ENCODE results near the gene S100A9. TPM values are rescaled to one million over a fixed set of nuclear protein-coding genes. Genes with fewer than 3 reads are reported as not detected.

The S100A9 gene
- total and polyA plus RNA-seq, 4 donors, result 2.1 to 829 (median 10.4) TPM

DNA sequence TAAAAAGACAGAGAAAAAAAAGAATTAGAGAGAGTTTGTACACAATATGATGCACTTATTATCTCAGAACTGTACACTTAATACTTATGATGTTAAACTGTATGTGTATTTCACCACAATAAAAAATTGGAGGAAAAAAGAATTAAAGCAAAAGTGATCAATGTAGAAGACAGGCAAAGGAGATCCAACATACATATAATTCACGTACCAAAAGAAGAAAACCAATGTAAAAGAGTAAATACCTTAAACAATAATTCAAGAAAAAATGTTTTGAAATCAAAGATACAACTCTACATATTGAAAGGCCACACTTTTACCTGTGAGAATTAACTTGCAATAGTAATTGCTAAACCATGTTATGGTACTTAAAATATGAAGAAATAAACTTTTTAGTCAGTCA, 35.1 kb upstream of the S100A9 start:
- Histone ChIP-seq H3K9me3 (ENCODE audit: control insufficient read depth, insufficient read depth, low read length) (no peaks in the 10 kb centered on the region), H3K36me3 (ENCODE audit: control insufficient read depth, insufficient read depth, low read length) (no peaks in the 10 kb centered on the region), H3K27me3 (ENCODE audit: control insufficient read depth, insufficient read depth, low read length) (no peaks in the 10 kb centered on the region), H3K4me3 (ENCODE audit: low read depth, low read length) (no peak overlapping the region), H3K4me1 (ENCODE audit: control insufficient read depth, insufficient read depth, low read length) (no peaks in the 10 kb centered on the region), H3K27ac (ENCODE audit: low read depth, low read length) (no peak overlapping the region)
- no peak for DNase-seq (ENCODE audit: low read depth in 4 of 6, low spot score in 6 of 6)
- no CpG with 5 or more reads among the region's 1 CpG for WGBS (ENCODE audit: insufficient coverage)

DNA sequence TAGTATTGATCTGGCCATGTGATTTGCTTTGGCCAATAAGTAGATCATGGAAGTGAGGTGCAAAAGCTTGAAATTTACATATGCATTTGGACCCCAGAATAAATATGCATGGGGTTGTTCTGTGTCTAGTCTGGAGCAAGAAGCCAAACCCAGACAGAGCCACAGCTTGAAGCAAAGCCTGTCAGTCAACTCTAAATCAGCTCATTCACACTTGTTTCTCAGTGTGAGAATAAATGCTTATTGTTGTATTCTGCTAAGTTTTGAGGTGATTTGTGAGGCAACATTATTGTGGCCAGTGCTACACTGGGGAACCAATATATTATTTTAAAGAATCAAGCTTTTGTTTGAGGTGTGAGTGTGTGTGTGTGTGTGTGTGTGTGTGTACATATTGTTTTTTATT, 32.7 kb upstream of the S100A9 start:
- Histone ChIP-seq H3K4me1 (ENCODE audit: control insufficient read depth, insufficient read depth, low read length) (no peaks in the 10 kb centered on the region), H3K36me3 (ENCODE audit: control insufficient read depth, insufficient read depth, low read length) (no peaks in the 10 kb centered on the region), H3K4me3 (ENCODE audit: low read depth, low read length) (no peak overlapping the region), H3K27ac (ENCODE audit: low read depth, low read length) (no peak overlapping the region), H3K9me3 (ENCODE audit: control insufficient read depth, insufficient read depth, low read length) (no peaks in the 10 kb centered on the region), H3K27me3 (ENCODE audit: control insufficient read depth, insufficient read depth, low read length) (no peaks in the 10 kb centered on the region)
- peak in 1 of 6 donors; percentile 7 for DNase-seq (ENCODE audit: low read depth in 4 of 6, low spot score in 6 of 6)

DNA sequence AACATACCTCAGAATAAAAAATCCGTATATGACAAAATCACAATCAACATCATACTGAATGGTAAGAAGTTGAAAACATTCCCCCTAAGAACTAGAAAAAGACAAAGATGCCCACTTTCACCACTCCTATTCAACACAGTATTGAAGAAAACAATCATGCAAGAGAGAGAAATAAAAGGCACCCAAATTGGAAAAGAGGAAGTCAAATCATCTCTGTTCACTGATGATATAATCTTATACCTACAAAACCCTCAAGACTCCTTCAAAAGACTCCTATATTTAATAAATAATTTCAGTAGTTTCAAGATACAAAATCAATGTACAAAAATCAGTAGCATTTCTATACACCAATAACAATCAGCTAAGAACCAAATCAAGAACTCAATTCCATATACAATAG, 23.8 kb upstream of the S100A9 start:
- H3K36me3 ChIP-seq (ENCODE audit: control insufficient read depth, insufficient read depth, low read length), result no peaks in the 10 kb centered on the region
- no peaks in the 10 kb centered on the region for H3K27me3 ChIP-seq (ENCODE audit: control insufficient read depth, insufficient read depth, low read length)
- no peaks in the 10 kb centered on the region for H3K4me1 ChIP-seq (ENCODE audit: control insufficient read depth, insufficient read depth, low read length)
- no peak overlapping the region for H3K4me3 ChIP-seq (ENCODE audit: low read depth, low read length)
- DNase-seq (ENCODE audit: low read depth in 4 of 6, low spot score in 6 of 6), result no peak
- H3K9me3 ChIP-seq (ENCODE audit: control insufficient read depth, insufficient read depth, low read length), result no peaks in the 10 kb centered on the region
- no peak overlapping the region for H3K27ac ChIP-seq (ENCODE audit: low read depth, low read length)
- no CpG with 5 or more reads among the region's 1 CpG for whole genome bisulfite sequencing (ENCODE audit: insufficient coverage)

DNA sequence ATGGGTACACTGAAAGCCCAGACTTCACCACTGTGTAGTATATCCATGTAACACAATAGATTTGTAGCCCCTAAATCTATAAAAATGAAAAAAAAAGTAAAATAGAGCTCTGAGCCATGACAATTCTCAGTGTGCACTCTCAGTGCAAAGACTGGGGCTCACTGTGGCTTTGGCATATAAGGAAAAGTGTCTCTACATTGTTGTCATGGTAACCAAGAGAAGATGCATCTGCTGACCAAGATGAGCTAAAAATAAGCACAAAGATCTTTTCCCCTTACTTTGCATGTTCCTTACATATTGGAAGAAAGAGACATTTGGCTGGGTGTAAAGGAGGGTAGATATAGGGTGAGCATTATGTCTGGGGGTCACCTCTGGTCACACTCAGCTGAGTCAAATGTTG, 21.0 kb upstream of the S100A9 start:
- DNase-seq (ENCODE audit: low read depth in 4 of 6, low spot score in 6 of 6), result peak in 2 of 6 donors; percentile 62 to 72
- no peak overlapping the region for H3K27ac ChIP-seq (ENCODE audit: low read depth, low read length)
- no peaks in the 10 kb centered on the region for H3K4me1 ChIP-seq (ENCODE audit: control insufficient read depth, insufficient read depth, low read length)
- H3K9me3 ChIP-seq (ENCODE audit: control insufficient read depth, insufficient read depth, low read length), result no peaks in the 10 kb centered on the region
- no peaks in the 10 kb centered on the region for H3K27me3 ChIP-seq (ENCODE audit: control insufficient read depth, insufficient read depth, low read length)
- no peaks in the 10 kb centered on the region for H3K36me3 ChIP-seq (ENCODE audit: control insufficient read depth, insufficient read depth, low read length)
- no peak overlapping the region for H3K4me3 ChIP-seq (ENCODE audit: low read depth, low read length)

DNA sequence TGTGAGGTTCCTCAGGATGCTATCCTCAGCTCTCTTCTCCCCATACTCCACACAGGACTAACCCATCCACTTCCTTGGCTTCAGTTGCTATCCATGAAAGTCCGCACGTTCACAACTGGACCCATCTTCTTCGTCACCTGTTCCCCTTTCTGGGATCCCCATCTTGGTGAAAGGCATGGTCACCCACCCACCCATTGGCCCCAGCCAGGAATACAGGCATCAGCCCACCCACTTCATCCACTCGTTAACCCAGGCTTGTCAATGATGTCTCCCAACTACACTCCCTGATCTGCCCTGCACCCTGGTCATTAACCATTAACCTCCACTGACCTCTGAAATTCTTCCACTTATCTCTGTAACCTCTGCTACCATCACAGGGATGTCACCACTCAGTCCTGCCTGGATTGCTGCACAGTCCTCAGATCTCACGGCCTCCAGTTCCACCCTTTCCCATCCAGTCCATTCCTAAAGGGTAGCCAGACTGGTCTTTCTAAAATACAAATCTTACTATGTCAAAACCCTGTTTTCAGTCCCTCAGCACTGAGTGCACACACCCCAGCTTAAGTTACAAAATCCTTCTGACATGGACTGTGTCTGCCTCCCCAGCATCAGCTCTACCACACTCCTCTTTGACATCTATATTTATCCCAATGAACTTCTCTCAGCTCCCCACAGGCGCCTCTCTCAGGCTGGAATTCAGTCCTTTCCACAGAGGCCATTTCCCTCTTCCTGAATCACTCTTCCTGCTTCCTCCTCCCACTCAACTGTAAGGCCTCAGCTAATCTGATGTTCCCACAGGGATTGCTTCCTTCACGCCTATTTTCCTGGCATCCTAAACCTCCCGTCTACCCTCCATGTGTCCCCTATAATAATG, 19.4 kb upstream of the S100A9 start:
- WGBS (ENCODE audit: insufficient coverage), result 67% methylated on average over 8 of the region's 8 CpGs

DNA sequence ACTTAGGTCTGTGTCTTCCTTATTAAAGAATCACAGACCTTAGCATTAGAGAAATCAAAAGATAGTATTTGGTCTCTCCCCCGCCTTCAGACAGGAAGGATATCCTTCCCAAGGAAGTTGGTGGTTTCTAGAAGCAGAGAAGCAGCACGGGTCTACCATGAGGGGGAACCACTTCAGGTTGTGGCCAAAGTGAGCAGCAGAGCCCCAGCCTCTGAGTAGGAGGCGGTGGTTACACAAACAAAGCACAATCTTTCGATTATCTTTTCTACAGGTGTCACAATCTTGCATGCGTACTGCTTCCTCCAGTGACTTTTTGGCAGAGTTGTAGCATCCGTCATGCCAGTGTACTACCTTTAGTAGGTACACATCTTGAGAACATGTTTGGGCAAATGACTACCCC, 17.9 kb upstream of the S100A9 start:
- 87% methylated on average over 5 of the region's 6 CpGs for WGBS (ENCODE audit: insufficient coverage)
- Histone ChIP-seq H3K4me3 (ENCODE audit: low read depth, low read length) (no peak overlapping the region), H3K36me3 (ENCODE audit: control insufficient read depth, insufficient read depth, low read length) (no peaks in the 10 kb centered on the region)

More for the DNA sequence above, 19.4 kb upstream of the S100A9 start:
- Histone ChIP-seq H3K9me3 (ENCODE audit: control insufficient read depth, insufficient read depth, low read length) (no peaks in the 10 kb centered on the region), H3K4me1 (ENCODE audit: control insufficient read depth, insufficient read depth, low read length) (no peaks in the 10 kb centered on the region), H3K36me3 (ENCODE audit: control insufficient read depth, insufficient read depth, low read length) (no peaks in the 10 kb centered on the region), H3K4me3 (ENCODE audit: low read depth, low read length) (no peak overlapping the region), H3K27me3 (ENCODE audit: control insufficient read depth, insufficient read depth, low read length) (no peaks in the 10 kb centered on the region), H3K27ac (ENCODE audit: low read depth, low read length) (no peak overlapping the region)
- DNase-seq (ENCODE audit: low read depth in 4 of 6, low spot score in 6 of 6), result no peak

DNA sequence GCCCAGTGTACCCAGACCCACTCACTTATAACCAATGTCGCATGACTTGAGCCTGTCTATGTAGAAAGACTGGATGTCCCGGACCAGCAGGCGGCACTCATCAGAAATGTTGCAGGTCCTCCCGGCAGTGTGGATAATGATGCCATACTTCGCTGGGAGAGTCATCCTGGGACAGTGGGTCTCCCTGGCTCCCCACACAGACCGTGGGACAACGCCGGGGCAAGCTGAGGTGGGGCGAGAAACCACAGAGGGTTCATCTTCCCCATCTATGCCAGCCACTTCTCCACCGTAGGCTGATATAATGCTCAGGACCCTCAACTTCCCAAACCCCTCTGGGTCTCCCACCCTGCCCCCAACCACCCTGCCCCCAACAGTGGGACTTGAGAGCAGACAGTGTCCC, 17.3 kb upstream of the S100A9 start:
- DNase-seq (ENCODE audit: low read depth in 4 of 6, low spot score in 6 of 6), result no peak
- no peaks in the 10 kb centered on the region for H3K4me1 ChIP-seq (ENCODE audit: control insufficient read depth, insufficient read depth, low read length)
- WGBS (ENCODE audit: insufficient coverage), result 95% methylated on average over 9 of the region's 10 CpGs
- H3K27me3 ChIP-seq (ENCODE audit: control insufficient read depth, insufficient read depth, low read length), result no peaks in the 10 kb centered on the region
- H3K4me3 ChIP-seq (ENCODE audit: low read depth, low read length), result no peak overlapping the region
- H3K9me3 ChIP-seq (ENCODE audit: control insufficient read depth, insufficient read depth, low read length), result no peaks in the 10 kb centered on the region
- H3K27ac ChIP-seq (ENCODE audit: low read depth, low read length), result no peak overlapping the region
- H3K36me3 ChIP-seq (ENCODE audit: control insufficient read depth, insufficient read depth, low read length), result no peaks in the 10 kb centered on the region

More for the DNA sequence above, 17.9 kb upstream of the S100A9 start:
- Histone ChIP-seq H3K27ac (ENCODE audit: low read depth, low read length) (no peak overlapping the region), H3K9me3 (ENCODE audit: control insufficient read depth, insufficient read depth, low read length) (no peaks in the 10 kb centered on the region), H3K27me3 (ENCODE audit: control insufficient read depth, insufficient read depth, low read length) (no peaks in the 10 kb centered on the region), H3K4me1 (ENCODE audit: control insufficient read depth, insufficient read depth, low read length) (no peaks in the 10 kb centered on the region)
- DNase-seq (ENCODE audit: low read depth in 4 of 6, low spot score in 6 of 6), result no peak

DNA sequence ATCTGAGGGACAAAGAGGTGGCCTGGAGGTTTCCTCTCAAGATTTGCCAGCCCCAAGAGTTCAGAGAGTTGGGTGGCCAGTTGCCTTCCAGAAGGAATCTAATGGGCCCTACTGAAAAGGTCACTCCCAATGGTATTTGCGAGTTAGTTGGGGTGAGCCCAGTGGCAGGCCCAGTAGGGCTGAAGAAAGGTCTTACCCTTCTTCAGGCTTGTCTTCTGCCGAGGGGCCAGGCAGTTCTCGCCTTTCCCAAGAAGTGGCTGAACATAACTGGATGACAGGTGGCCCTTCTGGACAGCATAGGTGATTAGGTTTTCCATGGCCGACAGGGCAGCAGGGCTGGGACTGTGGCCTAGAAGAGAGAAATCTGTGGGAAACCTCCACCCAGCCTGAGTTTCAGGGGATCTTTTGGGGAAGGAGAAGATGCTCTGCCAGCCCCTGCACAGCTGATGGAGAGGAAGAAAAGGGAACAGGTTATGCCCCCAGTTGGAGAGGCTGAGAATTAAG, 16.2 kb upstream of the S100A9 start:
- Histone ChIP-seq H3K27ac (ENCODE audit: low read depth, low read length) (no peak overlapping the region), H3K4me1 (ENCODE audit: control insufficient read depth, insufficient read depth, low read length) (no peaks in the 10 kb centered on the region), H3K36me3 (ENCODE audit: control insufficient read depth, insufficient read depth, low read length) (no peaks in the 10 kb centered on the region), H3K4me3 (ENCODE audit: low read depth, low read length) (no peak overlapping the region), H3K27me3 (ENCODE audit: control insufficient read depth, insufficient read depth, low read length) (no peaks in the 10 kb centered on the region), H3K9me3 (ENCODE audit: control insufficient read depth, insufficient read depth, low read length) (no peaks in the 10 kb centered on the region)
- DNase-seq (ENCODE audit: low read depth in 4 of 6, low spot score in 6 of 6), result no peak
- 98% methylated on average over 4 of the region's 4 CpGs for WGBS (ENCODE audit: insufficient coverage)

DNA sequence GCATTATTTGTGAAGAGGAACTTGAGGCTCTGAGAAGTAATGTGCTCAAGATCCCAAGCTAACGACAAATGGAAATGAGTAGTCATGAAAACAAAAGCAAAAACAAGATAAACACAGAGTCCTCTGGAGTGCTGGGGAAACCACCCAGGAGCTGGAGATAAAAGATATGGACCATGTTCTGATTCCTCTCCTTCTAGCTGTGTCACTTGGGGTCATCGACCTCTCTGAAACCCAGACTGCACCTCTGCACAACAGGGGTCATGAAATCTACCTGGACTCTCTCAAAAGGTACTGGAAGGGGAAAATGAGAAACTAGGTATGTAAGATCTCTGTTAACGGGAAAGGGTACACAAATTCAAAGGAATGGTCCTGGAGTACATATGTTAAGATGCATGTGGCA, 15.5 kb upstream of the S100A9 start:
- no peaks in the 10 kb centered on the region for H3K36me3 ChIP-seq (ENCODE audit: control insufficient read depth, insufficient read depth, low read length)
- DNase-seq (ENCODE audit: low read depth in 4 of 6, low spot score in 6 of 6), result no peak
- no peaks in the 10 kb centered on the region for H3K9me3 ChIP-seq (ENCODE audit: control insufficient read depth, insufficient read depth, low read length)
- H3K4me1 ChIP-seq (ENCODE audit: control insufficient read depth, insufficient read depth, low read length), result no peaks in the 10 kb centered on the region
- no peak overlapping the region for H3K27ac ChIP-seq (ENCODE audit: low read depth, low read length)
- H3K27me3 ChIP-seq (ENCODE audit: control insufficient read depth, insufficient read depth, low read length), result no peaks in the 10 kb centered on the region
- H3K4me3 ChIP-seq (ENCODE audit: low read depth, low read length), result no peak overlapping the region
- WGBS (ENCODE audit: insufficient coverage), result 100% methylated on average over 2 of the region's 3 CpGs

DNA sequence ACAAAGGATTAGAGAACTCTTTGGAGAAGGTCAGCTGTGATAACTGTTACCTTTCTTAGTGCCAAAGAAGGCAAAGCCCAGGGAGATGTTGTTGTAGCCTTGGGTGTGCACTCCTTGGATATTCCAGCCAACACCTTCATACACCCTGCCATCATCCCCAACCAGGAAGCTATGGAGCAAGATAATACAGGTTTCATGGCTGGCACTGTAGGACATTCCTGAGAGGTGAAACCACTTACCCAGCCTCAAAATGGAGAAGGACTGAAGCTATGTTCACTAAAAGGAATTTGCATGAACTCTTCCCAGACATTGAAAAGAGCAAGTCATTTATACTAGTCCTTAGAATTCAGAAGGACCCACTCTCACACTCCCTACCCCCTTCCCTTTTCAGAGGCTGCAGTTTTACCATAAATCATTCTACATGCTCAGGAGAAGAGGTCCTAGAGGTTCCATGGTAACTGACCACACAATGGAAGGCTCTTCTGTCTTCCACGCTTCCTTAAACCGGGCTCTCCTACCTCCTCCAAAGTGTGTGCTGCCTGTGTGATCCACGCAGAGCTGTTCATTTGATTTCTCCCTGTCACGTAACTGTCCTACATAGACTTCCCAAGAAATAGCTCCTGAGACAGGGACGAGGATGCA, 14.5 kb upstream of the S100A9 start:
- no peak for DNase-seq (ENCODE audit: low read depth in 4 of 6, low spot score in 6 of 6)

More for the DNA sequence above, 14.5 kb upstream of the S100A9 start:
- Histone ChIP-seq H3K27me3 (ENCODE audit: control insufficient read depth, insufficient read depth, low read length) (no peaks in the 10 kb centered on the region), H3K4me1 (ENCODE audit: control insufficient read depth, insufficient read depth, low read length) (no peaks in the 10 kb centered on the region), H3K9me3 (ENCODE audit: control insufficient read depth, insufficient read depth, low read length) (no peaks in the 10 kb centered on the region), H3K27ac (ENCODE audit: low read depth, low read length) (no peak overlapping the region), H3K36me3 (ENCODE audit: control insufficient read depth, insufficient read depth, low read length) (no peaks in the 10 kb centered on the region), H3K4me3 (ENCODE audit: low read depth, low read length) (no peak overlapping the region)
- WGBS (ENCODE audit: insufficient coverage), result 30% methylated on average over 5 of the region's 5 CpGs
